ENCODE measurements around the gene PDS5A.

The PDS5A gene

DNA sequence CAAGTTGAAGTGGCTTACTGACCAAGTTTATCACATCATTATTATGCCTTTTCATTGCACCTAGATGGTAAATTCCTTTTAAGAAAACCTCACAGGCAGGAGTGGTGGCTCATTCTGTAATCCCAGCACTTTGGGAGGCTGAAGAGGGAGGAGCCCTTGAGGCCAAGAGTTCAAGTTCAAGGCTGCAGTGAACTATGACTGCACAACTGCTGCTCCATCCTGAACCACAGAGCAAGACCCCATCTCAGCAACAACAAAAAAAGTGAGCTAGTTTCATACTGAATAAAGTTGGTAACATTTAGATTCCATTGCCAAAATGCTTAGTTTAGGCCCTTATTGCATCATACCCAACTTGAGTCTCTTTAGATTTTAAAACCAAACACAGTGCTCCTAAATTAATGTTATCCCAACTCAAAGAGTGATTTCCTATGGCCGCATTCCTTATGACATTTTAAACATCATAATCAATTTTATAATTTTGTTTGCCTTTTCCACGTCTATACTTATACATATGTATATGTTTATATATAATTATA is 36.0 kb downstream of the PDS5A start:
- H3K9me3 ChIP-seq (ENCODE audit: control insufficient read depth, insufficient read depth, low read depth, low read length): no peaks in the 10 kb centered on the region
- no peak overlapping the region for H3K4me3 ChIP-seq (ENCODE audit: low read depth, low read length)
- no peak for TF ChIP-seq ZBTB20 (tag by site-specific recombination; IDR thresholded peaks at IDR 0.05)
- POLR2A ChIA-PET: no interaction called here
- CTCF ChIA-PET: no interaction called here
- no peak overlapping the region for H3K27ac ChIP-seq (ENCODE audit: extremely low read depth, low read depth, low read length)
- H3K4me1 ChIP-seq (ENCODE audit: control insufficient read depth, insufficient read depth, low read length): no peaks in the 10 kb centered on the region
- no peaks in the 10 kb centered on the region for H3K36me3 ChIP-seq (ENCODE audit: control insufficient read depth in 2 of 2, insufficient read depth in 1 of 2, low read length in 2 of 2)

DNA sequence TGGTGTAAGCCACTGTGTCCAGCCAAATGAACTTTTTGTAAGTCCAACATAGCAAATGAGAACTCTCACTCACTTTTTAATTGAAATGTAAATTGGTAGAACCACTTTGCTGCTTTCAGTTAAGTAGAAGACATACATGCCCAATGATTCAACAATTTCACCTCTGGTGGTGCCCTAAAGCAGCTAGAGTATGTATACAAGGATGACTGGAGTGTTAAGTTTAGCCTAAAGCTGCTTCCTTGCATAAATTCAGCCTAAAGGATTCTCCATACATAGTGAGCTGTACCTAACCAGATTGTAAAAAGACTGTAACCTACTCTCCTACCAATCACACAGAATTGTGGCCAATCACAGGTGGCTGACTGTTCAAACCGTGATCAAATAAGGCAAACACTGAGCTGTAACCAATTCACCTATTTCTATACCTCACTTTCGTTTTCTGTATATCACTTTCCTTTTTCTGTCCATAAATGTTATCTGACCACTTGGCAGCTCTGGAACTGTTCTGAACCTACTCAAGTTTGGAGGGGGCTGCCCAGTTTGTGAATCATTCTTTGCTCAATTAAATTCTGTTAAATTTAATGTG is 39.9 kb downstream of the PDS5A start:
- H3K4me3 ChIP-seq (ENCODE audit: low read depth, low read length): no peak overlapping the region
- no peaks in the 10 kb centered on the region; the same call in 1 of the 2 replicates for H3K4me1 ChIP-seq (ENCODE audit: control insufficient read depth, insufficient read depth, low read length)
- no peak overlapping the region for H3K27ac ChIP-seq (ENCODE audit: extremely low read depth, low read depth, low read length)
- ChIA-PET POLR2A (no interaction called here), CTCF (interaction anchor here (0.5 kb wide), 1 partner anchor 19 kb away, joined by 4 read pairs; no protein-coding TSS in a partner anchor)
- TF ChIP-seq MYNN (tag by site-specific recombination; IDR thresholded peaks at IDR 0.05; ENCODE audit: borderline replicate concordance): no peak
- 0 out of 2 replicates have a peak, but pooled peaks have one; percentile 44 for TF ChIP-seq ZNF549 (tag by site-specific recombination; IDR thresholded peaks at IDR 0.05)
- no peak for TF ChIP-seq ZXDB (tag by site-specific recombination; IDR thresholded peaks at IDR 0.05)
- TF ChIP-seq, protein P1, sequence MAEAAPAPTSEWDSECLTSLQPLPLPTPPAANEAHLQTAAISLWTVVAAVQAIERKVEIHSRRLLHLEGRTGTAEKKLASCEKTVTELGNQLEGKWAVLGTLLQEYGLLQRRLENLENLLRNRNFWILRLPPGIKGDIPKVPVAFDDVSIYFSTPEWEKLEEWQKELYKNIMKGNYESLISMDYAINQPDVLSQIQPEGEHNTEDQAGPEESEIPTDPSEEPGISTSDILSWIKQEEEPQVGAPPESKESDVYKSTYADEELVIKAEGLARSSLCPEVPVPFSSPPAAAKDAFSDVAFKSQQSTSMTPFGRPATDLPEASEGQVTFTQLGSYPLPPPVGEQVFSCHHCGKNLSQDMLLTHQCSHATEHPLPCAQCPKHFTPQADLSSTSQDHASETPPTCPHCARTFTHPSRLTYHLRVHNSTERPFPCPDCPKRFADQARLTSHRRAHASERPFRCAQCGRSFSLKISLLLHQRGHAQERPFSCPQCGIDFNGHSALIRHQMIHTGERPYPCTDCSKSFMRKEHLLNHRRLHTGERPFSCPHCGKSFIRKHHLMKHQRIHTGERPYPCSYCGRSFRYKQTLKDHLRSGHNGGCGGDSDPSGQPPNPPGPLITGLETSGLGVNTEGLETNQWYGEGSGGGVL (tag by site-specific recombination; IDR thresholded peaks at IDR 0.05): no peak
- TF ChIP-seq ZNF660 (tag by site-specific recombination; IDR thresholded peaks at IDR 0.05): no peak
- no peaks in the 10 kb centered on the region for H3K36me3 ChIP-seq (ENCODE audit: control insufficient read depth in 2 of 2, insufficient read depth in 1 of 2, low read length in 2 of 2)
- no peaks in the 10 kb centered on the region for H3K9me3 ChIP-seq (ENCODE audit: control insufficient read depth, insufficient read depth, low read depth, low read length)

DNA sequence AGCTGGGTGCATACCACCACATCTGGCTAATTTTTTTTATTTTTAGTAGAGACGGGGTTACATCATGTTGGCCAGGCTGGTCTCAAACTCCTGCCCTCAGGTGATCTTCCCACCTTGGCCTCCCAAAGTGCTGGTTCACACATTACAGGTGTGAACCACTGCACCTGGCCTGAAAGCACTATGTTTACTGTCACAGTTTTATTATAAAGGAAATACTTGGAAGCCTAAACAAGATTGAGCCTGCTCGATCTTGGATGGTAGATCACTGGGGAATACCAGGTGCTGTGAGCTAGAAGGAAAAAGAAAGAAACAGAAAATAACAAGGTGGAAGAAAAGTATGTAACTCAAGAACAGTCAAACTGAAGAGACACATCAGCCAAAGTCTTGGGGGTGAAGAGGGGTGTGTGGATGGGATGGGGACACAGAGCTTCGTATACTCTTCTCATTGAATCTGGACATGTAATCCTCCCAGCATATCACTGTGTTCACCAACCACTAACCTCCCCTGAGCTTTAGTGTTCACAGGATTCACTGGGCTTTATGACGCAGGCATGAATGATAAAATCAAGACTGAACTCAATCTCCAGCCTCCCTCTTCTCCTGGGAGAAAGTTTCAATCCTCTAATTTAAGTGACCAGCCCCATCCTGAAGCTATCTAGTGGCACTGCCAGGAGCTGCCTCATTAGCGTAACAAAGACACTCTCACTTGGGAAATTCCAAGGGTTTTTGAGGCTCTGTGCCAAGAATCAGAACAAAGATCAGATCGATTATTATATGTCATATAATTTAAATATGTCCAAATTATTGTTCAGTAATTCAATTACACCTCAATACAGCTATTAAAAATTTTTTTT is 40.9 kb downstream of the PDS5A start:
- CTCF ChIA-PET: no interaction called here

More for the DNA sequence above, 40.9 kb downstream of the PDS5A start:
- no peaks in the 10 kb centered on the region for H3K36me3 ChIP-seq (ENCODE audit: control insufficient read depth in 2 of 2, insufficient read depth in 1 of 2, low read length in 2 of 2)
- H3K4me1 ChIP-seq (ENCODE audit: control insufficient read depth, insufficient read depth, low read length): no peaks in the 10 kb centered on the region; the same call in 1 of the 2 replicates
- no peak overlapping the region for H3K27ac ChIP-seq (ENCODE audit: extremely low read depth, low read depth, low read length)
- POLR2A ChIA-PET: no interaction called here
- no peak overlapping the region for H3K4me3 ChIP-seq (ENCODE audit: low read depth, low read length)
- no peaks in the 10 kb centered on the region for H3K9me3 ChIP-seq (ENCODE audit: control insufficient read depth, insufficient read depth, low read depth, low read length)
- TF ChIP-seq, protein P2, sequence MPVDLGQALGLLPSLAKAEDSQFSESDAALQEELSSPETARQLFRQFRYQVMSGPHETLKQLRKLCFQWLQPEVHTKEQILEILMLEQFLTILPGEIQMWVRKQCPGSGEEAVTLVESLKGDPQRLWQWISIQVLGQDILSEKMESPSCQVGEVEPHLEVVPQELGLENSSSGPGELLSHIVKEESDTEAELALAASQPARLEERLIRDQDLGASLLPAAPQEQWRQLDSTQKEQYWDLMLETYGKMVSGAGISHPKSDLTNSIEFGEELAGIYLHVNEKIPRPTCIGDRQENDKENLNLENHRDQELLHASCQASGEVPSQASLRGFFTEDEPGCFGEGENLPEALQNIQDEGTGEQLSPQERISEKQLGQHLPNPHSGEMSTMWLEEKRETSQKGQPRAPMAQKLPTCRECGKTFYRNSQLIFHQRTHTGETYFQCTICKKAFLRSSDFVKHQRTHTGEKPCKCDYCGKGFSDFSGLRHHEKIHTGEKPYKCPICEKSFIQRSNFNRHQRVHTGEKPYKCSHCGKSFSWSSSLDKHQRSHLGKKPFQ (tag by site-specific recombination; IDR thresholded peaks at IDR 0.05): peak; percentile 84
- TF ChIP-seq, protein P3, sequence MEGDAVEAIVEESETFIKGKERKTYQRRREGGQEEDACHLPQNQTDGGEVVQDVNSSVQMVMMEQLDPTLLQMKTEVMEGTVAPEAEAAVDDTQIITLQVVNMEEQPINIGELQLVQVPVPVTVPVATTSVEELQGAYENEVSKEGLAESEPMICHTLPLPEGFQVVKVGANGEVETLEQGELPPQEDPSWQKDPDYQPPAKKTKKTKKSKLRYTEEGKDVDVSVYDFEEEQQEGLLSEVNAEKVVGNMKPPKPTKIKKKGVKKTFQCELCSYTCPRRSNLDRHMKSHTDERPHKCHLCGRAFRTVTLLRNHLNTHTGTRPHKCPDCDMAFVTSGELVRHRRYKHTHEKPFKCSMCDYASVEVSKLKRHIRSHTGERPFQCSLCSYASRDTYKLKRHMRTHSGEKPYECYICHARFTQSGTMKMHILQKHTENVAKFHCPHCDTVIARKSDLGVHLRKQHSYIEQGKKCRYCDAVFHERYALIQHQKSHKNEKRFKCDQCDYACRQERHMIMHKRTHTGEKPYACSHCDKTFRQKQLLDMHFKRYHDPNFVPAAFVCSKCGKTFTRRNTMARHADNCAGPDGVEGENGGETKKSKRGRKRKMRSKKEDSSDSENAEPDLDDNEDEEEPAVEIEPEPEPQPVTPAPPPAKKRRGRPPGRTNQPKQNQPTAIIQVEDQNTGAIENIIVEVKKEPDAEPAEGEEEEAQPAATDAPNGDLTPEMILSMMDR (tag by site-specific recombination; IDR thresholded peaks at IDR 0.05): no peak
